Type B pancreatic cell (in vitro differentiated cells): ENCODE results near the gene UMODL1. TPM values are rescaled to one million over a fixed set of nuclear protein-coding genes. Genes with fewer than 3 reads are reported as not detected.
A peak's percentile ranks its signal among the peaks of the same experiment; 100 is the strongest.

Source experiments
- DNase-seq: peaks from one replicate; pipeline ENCODE4 v3.0.0; 2021; ENCODE audit warnings: mixed read lengths; ENCODE audit not compliant: unreplicated experiment; ENCODE audit errors: extremely low spot score
- H3K27ac Mint-ChIP-seq: 2 replicates; pipeline ENCODE4 v1.8.0; 2021; ENCODE audit warnings: mild to moderate bottlenecking, mixed read lengths
- H3K27me3 Mint-ChIP-seq: 2 replicates; pipeline ENCODE4 v1.8.0; 2021; ENCODE audit warnings: mixed read lengths
- H3K36me3 Mint-ChIP-seq: 2 replicates; pipeline ENCODE4 v1.8.0; 2021; ENCODE audit warnings: mixed read lengths
- H3K4me1 Mint-ChIP-seq: one replicate; pipeline ENCODE4 v1.8.0; 2021; ENCODE audit warnings: mixed read lengths; ENCODE audit not compliant: unreplicated experiment
- H3K4me3 Mint-ChIP-seq: 2 replicates; pipeline ENCODE4 v1.8.0; 2021; ENCODE audit warnings: mild to moderate bottlenecking, mixed read lengths
- H3K9me3 Mint-ChIP-seq: 2 replicates; pipeline ENCODE4 v1.8.0; 2021; ENCODE audit warnings: mixed read lengths
- CTCF ChIP-seq: fragments of 200-600 bp; sonication (generic); conservative IDR thresholded peaks from 2 replicates; pipeline ENCODE4 v1.5.0; 2021; ENCODE audit warnings: antibody characterized with exemption, mild to moderate bottlenecking
- total RNA-seq: library from RNA; stranded (reverse); gene quantifications from 2 replicates; pipeline ENCODE4 v1.2.1, GENCODE V29; 2021; ENCODE audit warnings: low replicate concordance

Gene UMODL1
- total RNA-seq, 1 donor from 2014 or later: 0.36 TPM

GRCh38 chr21:42107881-42108553, 36.9 kb downstream of the UMODL1 start:
- no peak overlapping the region for H3K27ac Mint-ChIP-seq
- TF ChIP-seq CTCF: peak; percentile 83
- no peak overlapping the region for H3K4me3 Mint-ChIP-seq
- no peaks in the 10 kb centered on the region for H3K9me3 Mint-ChIP-seq
- H3K36me3 Mint-ChIP-seq: no peaks in the 10 kb centered on the region
- no peak for DNase-seq
- H3K27me3 Mint-ChIP-seq: peaks cover 8% of the 10 kb centered on the region
- peaks cover 18% of the 10 kb centered on the region for H3K4me1 Mint-ChIP-seq

- Mint-ChIP-seq H3K36me3 (no peaks in the 10 kb centered on the region), H3K4me1 (peaks cover 20% of the 10 kb centered on the region), H3K27me3 (peaks cover 7% of the 10 kb centered on the region), H3K27ac (no peak overlapping the region), H3K9me3 (no peaks in the 10 kb centered on the region), H3K4me3 (no peak overlapping the region)
- DNase-seq: no peak
- TF ChIP-seq CTCF: no peak
Measured at GRCh38 chr21:42108554-42109340, 37.6 kb downstream of the UMODL1 start.

- Mint-ChIP-seq H3K27me3 (peaks cover 13% of the 10 kb centered on the region), H3K4me1 (peaks cover 28% of the 10 kb centered on the region), H3K9me3 (no peaks in the 10 kb centered on the region), H3K36me3 (no peaks in the 10 kb centered on the region), H3K27ac (no peak overlapping the region), H3K4me3 (no peak overlapping the region)
- DNase-seq: no peak
- TF ChIP-seq CTCF: no peak
Measured at GRCh38 chr21:42109473-42109872, 38.4 kb downstream of the UMODL1 start.

GRCh38 chr21:42109873-42110525, 38.9 kb downstream of the UMODL1 start:
- no peak for DNase-seq
- no peaks in the 10 kb centered on the region for H3K36me3 Mint-ChIP-seq
- H3K9me3 Mint-ChIP-seq: no peaks in the 10 kb centered on the region
- no peak for TF ChIP-seq CTCF
- H3K4me3 Mint-ChIP-seq: no peak overlapping the region
- H3K4me1 Mint-ChIP-seq: peaks cover 28% of the 10 kb centered on the region
- peaks cover 13% of the 10 kb centered on the region for H3K27me3 Mint-ChIP-seq
- no peak overlapping the region for H3K27ac Mint-ChIP-seq

GRCh38 chr21:42110691-42111469, 39.8 kb downstream of the UMODL1 start:
- no peak for DNase-seq
- peaks cover 28% of the 10 kb centered on the region for H3K4me1 Mint-ChIP-seq
- no peak overlapping the region for H3K27ac Mint-ChIP-seq
- no peak overlapping the region for H3K4me3 Mint-ChIP-seq
- TF ChIP-seq CTCF: no peak
- H3K9me3 Mint-ChIP-seq: no peaks in the 10 kb centered on the region
- H3K36me3 Mint-ChIP-seq: no peaks in the 10 kb centered on the region
- peaks cover 10% of the 10 kb centered on the region for H3K27me3 Mint-ChIP-seq
